ENCODE measurements around the gene BARX1. TPM values are rescaled to one million over a fixed set of nuclear protein-coding genes. Genes with fewer than 3 reads are reported as not detected.

BARX1 gene
- total RNA-seq, 1 donor, result 15.6 TPM

DNA sequence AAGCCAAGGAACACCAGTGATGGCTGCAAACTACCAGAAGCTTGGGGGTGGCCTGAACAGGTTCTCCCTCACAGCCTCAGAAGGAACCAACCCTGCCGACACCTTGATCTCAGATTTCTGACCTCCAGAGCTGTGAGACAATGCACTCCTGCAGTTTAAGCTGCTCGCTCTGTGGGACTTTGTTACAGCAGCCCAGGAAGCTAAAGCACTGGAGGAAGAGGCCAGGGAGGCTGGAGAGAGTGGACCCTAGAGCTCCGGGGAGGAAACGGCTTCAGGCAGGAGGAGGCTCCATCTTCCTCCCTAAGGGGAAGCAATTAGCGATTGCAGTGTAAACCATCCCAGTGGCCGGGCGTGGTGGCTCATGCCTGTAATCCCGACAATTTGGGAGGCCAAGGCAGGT, 25.1 kb downstream of the BARX1 start:
- peaks cover 10% of the 10 kb centered on the region for H3K27me3 ChIP-seq (ENCODE audit: insufficient read depth, low read length)
- DNase-seq (ENCODE audit: insufficient read length, low spot score, missing footprints), result no peak
- H4K20me1 ChIP-seq (ENCODE audit: insufficient read depth, low read length), result no peaks in the 10 kb centered on the region
- H2AFZ ChIP-seq (ENCODE audit: low read length), result no peak overlapping the region
- H3K4me3 ChIP-seq (ENCODE audit: insufficient read depth, low read length), result no peak overlapping the region
- H3K4me2 ChIP-seq (ENCODE audit: insufficient read depth, low read length), result no peak overlapping the region
- no peaks in the 10 kb centered on the region for H3K4me1 ChIP-seq (ENCODE audit: insufficient read depth, low read length)
- TF ChIP-seq, protein P1, sequence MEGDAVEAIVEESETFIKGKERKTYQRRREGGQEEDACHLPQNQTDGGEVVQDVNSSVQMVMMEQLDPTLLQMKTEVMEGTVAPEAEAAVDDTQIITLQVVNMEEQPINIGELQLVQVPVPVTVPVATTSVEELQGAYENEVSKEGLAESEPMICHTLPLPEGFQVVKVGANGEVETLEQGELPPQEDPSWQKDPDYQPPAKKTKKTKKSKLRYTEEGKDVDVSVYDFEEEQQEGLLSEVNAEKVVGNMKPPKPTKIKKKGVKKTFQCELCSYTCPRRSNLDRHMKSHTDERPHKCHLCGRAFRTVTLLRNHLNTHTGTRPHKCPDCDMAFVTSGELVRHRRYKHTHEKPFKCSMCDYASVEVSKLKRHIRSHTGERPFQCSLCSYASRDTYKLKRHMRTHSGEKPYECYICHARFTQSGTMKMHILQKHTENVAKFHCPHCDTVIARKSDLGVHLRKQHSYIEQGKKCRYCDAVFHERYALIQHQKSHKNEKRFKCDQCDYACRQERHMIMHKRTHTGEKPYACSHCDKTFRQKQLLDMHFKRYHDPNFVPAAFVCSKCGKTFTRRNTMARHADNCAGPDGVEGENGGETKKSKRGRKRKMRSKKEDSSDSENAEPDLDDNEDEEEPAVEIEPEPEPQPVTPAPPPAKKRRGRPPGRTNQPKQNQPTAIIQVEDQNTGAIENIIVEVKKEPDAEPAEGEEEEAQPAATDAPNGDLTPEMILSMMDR (IDR thresholded peaks at IDR 0.05; ENCODE audit: extremely low read depth, low read depth, low read length), result no peak
- no peaks in the 10 kb centered on the region for H3K36me3 ChIP-seq (ENCODE audit: insufficient read depth, low read length)
- no peaks in the 10 kb centered on the region for H3K79me2 ChIP-seq (ENCODE audit: insufficient read depth, low read length)
- no peaks in the 10 kb centered on the region for H3K9me3 ChIP-seq (ENCODE audit: low read depth, low read length)
- H3K27ac ChIP-seq (ENCODE audit: low read depth, low read length), result no peak overlapping the region

DNA sequence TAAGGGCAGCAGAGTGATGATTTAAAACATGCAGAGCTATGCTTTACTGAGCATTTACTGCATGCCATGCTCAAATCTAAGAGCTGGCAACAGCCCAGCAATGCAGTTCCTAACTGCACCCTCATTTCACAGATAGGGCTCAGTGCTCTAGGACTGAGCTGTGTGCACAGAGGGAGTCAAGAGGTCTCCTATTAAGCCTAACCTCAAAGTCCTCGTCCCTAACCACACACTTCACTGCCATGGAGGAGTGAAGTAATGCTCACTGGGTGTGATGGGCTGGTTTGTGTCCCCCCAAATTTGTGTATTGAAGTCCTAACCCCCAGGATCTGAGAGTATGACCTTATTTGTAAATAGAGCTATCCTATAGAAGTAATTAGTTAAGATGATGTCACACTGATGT, 25.9 kb downstream of the BARX1 start:
- no peak overlapping the region for H3K4me3 ChIP-seq (ENCODE audit: insufficient read depth, low read length)
- no peaks in the 10 kb centered on the region for H3K4me1 ChIP-seq (ENCODE audit: insufficient read depth, low read length)
- H2AFZ ChIP-seq (ENCODE audit: low read length), result no peak overlapping the region
- TF ChIP-seq, protein P1 (IDR thresholded peaks at IDR 0.05; ENCODE audit: extremely low read depth, low read depth, low read length), result no peak
- DNase-seq (ENCODE audit: insufficient read length, low spot score, missing footprints), result peak; percentile 63
- no peaks in the 10 kb centered on the region for H3K9me3 ChIP-seq (ENCODE audit: low read depth, low read length)
- peaks cover 5% of the 10 kb centered on the region for H3K27me3 ChIP-seq (ENCODE audit: insufficient read depth, low read length)
- H4K20me1 ChIP-seq (ENCODE audit: insufficient read depth, low read length), result no peaks in the 10 kb centered on the region
- no peak overlapping the region for H3K4me2 ChIP-seq (ENCODE audit: insufficient read depth, low read length)
- H3K36me3 ChIP-seq (ENCODE audit: insufficient read depth, low read length), result no peaks in the 10 kb centered on the region
- no peaks in the 10 kb centered on the region for H3K79me2 ChIP-seq (ENCODE audit: insufficient read depth, low read length)
- no peak overlapping the region for H3K27ac ChIP-seq (ENCODE audit: low read depth, low read length)

DNA sequence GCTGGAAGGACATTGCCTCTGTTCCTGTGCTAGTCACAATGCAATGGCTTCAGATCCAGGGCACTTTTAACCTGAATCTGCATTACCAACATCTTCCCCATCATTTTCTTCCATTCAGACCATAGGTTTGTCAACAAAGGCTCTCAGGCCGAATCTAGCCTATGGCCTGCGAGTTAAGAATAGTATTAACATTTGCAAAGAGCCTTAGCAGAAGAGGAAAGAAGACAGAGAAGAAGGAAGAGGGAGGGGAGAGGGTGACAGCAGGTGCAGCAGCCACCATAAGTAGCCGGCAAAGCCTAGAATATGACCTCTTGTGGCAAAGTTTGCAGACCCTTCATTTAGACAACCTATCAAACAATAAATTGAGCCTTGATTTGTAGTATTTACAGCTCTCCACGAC, 32.6 kb downstream of the BARX1 start:
- H2AFZ ChIP-seq (ENCODE audit: low read length), result no peak overlapping the region
- no peaks in the 10 kb centered on the region for H3K4me1 ChIP-seq (ENCODE audit: insufficient read depth, low read length)
- H3K4me3 ChIP-seq (ENCODE audit: insufficient read depth, low read length), result no peak overlapping the region
- H3K9me3 ChIP-seq (ENCODE audit: low read depth, low read length), result no peaks in the 10 kb centered on the region
- no peak overlapping the region for H3K27ac ChIP-seq (ENCODE audit: low read depth, low read length)
- DNase-seq (ENCODE audit: insufficient read length, low spot score, missing footprints), result no peak
- TF ChIP-seq, protein P1 (IDR thresholded peaks at IDR 0.05; ENCODE audit: extremely low read depth, low read depth, low read length), result no peak
- H3K36me3 ChIP-seq (ENCODE audit: insufficient read depth, low read length), result no peaks in the 10 kb centered on the region
- no peak overlapping the region for H3K4me2 ChIP-seq (ENCODE audit: insufficient read depth, low read length)
- H3K79me2 ChIP-seq (ENCODE audit: insufficient read depth, low read length), result no peaks in the 10 kb centered on the region
- H3K27me3 ChIP-seq (ENCODE audit: insufficient read depth, low read length), result no peaks in the 10 kb centered on the region
- no peaks in the 10 kb centered on the region for H4K20me1 ChIP-seq (ENCODE audit: insufficient read depth, low read length)

DNA sequence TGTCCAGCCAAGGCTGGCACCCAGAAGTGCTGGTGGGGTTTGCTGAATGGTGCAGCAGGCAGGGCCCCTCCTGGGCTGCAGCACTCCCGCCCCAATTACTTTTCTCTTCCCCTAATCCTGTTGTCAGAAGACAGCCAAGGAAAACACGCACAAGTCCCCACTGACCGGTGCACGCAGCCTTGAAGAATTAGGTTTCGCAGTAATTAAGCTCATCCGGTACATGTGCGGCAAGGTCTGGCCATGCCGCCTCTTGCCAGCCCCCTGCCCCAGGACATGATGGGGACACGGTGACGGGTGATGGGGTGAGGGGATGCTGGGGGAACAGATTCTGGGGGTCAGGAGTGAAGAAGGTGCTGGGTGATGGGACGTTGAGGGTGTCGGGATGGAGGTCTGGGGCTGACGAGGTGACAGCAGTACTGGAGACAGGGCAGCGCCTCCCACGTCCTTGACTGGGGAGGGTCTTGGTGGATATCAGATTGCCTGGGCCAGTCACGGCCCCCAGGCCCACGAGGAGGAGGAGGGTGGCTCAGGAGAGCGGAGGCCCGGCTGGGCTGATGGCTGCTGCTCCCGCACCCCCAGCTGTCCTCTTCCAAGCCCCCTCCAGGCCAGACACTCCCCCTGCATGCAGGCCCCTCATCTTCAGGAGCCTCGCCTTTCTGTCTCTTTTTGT, 34.9 kb downstream of the BARX1 start:
- Histone ChIP-seq H3K36me3 (ENCODE audit: insufficient read depth, low read length) (no peaks in the 10 kb centered on the region), H2AFZ (ENCODE audit: low read length) (no peak overlapping the region), H3K4me3 (ENCODE audit: insufficient read depth, low read length) (no peak overlapping the region), H3K4me1 (ENCODE audit: insufficient read depth, low read length) (no peaks in the 10 kb centered on the region), H3K27ac (ENCODE audit: low read depth, low read length) (no peak overlapping the region), H3K4me2 (ENCODE audit: insufficient read depth, low read length) (no peak overlapping the region), H3K79me2 (ENCODE audit: insufficient read depth, low read length) (no peaks in the 10 kb centered on the region), H3K9me3 (ENCODE audit: low read depth, low read length) (no peaks in the 10 kb centered on the region), H4K20me1 (ENCODE audit: insufficient read depth, low read length) (no peaks in the 10 kb centered on the region), H3K27me3 (ENCODE audit: insufficient read depth, low read length) (no peaks in the 10 kb centered on the region)
- TF ChIP-seq, protein P1 (IDR thresholded peaks at IDR 0.05; ENCODE audit: extremely low read depth, low read depth, low read length), result no peak
- DNase-seq (ENCODE audit: insufficient read length, low spot score, missing footprints), result peak; percentile 63

All from osteoblast (primary cell).